ENCODE measurements around the gene WWTR1.

DNA sequence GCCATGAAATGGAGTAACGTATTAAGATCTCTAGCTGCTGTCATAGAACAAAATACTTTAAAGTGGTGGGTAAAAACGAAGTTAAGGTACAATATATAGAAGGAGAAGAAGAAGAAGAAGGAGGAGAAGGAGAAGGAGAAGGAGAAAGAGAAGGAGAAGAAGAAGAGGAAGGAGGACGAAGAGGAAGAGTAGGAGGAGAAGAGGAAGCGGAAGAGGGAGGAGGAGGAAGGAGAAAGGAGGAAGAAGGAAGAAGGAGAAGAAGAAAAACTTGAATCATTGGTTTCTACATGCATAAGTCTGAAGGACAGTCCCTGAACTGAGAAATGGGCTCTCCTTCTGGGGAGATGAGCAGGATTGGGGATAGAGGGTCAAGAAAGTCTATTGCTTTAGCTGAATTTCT, 22.4 kb downstream of the WWTR1 start:
- TF ChIP-seq, protein P1, sequence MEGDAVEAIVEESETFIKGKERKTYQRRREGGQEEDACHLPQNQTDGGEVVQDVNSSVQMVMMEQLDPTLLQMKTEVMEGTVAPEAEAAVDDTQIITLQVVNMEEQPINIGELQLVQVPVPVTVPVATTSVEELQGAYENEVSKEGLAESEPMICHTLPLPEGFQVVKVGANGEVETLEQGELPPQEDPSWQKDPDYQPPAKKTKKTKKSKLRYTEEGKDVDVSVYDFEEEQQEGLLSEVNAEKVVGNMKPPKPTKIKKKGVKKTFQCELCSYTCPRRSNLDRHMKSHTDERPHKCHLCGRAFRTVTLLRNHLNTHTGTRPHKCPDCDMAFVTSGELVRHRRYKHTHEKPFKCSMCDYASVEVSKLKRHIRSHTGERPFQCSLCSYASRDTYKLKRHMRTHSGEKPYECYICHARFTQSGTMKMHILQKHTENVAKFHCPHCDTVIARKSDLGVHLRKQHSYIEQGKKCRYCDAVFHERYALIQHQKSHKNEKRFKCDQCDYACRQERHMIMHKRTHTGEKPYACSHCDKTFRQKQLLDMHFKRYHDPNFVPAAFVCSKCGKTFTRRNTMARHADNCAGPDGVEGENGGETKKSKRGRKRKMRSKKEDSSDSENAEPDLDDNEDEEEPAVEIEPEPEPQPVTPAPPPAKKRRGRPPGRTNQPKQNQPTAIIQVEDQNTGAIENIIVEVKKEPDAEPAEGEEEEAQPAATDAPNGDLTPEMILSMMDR (optimal IDR thresholded peaks at IDR 0.05 in 1 of 3, IDR thresholded peaks at IDR 0.05 in 1 of 3, conservative IDR thresholded peaks at IDR 0.05 in 1 of 3; ENCODE audit: extremely low read depth in 1 of 3, insufficient read depth in 2 of 3, low read length in 3 of 3), result no peak
- no peak for TF ChIP-seq EZH2 (IDR thresholded peaks at IDR 0.05; ENCODE audit: low read length)
